Loucy (cell line): ENCODE results near the gene TMEM181.

Experiments used
- CTCF ChIP-seq: fragments of 200-600 bp; sonication (generic); conservative IDR thresholded peaks from 2 replicates; pipeline ENCODE4 v1.5.1; 2014; ENCODE audit warnings: mild to moderate bottlenecking, antibody characterized with exemption, low read length
- EZH2phosphoT487 ChIP-seq: fragments of 200-600 bp; IDR thresholded peaks from 2 replicates; pipeline ENCODE4 v1.6.1; 2018; ENCODE audit warnings: antibody characterized with exemption, mild to moderate bottlenecking, moderate library complexity, borderline replicate concordance

- no peak for TF ChIP-seq CTCF
- no peak for TF ChIP-seq EZH2phosphoT487
These were observed 47.7 kb downstream of the TMEM181 start for GRCh38 chr6:158607411-158608170.
